ENCODE results near the gene F7. TPM values are rescaled to one million over a fixed set of nuclear protein-coding genes. Genes with fewer than 3 reads are reported as not detected.

The F7 gene
- total and polyA plus RNA-seq, 2 of the 4 experiments (the other 2 are of a cell fraction), result under 0.01 to 0.07 TPM

GRCh38 chr13:113158946-113159345 lies 53.4 kb downstream of the F7 start:
- Histone ChIP-seq H3K27me3 (ENCODE audit: control insufficient read depth, insufficient read depth, low read length) (no peaks in the 10 kb centered on the region), H3K9me1 (ENCODE audit: insufficient read depth, low read length) (peaks cover 5% of the 10 kb centered on the region; the same call in 1 of the 2 replicates), H4K8ac (ENCODE audit: low read depth in 2 of 2, low read length in 2 of 2) (no peak overlapping the region), H3K79me1 (ENCODE audit: low read depth in 1 of 2, low read length in 2 of 2) (no peaks in the 10 kb centered on the region), H2BK120ac (ENCODE audit: low read depth, low read length) (no peak overlapping the region), H3K4me3 (ENCODE audit: insufficient read depth, low read depth, low read length) (no peak overlapping the region), H2BK20ac (ENCODE audit: low read depth, low read length) (no peak overlapping the region), H4K91ac (ENCODE audit: insufficient read depth, low read depth, low read length) (no peak overlapping the region), H3K27ac (ENCODE audit: insufficient read depth, low read length) (no peak overlapping the region), H3K4me1 (ENCODE audit: control insufficient read depth, insufficient read depth, low read length) (peaks cover 4% of the 10 kb centered on the region; the same call in 1 of the 2 replicates), H3K23ac (ENCODE audit: low read depth, low read length) (no peak overlapping the region), H2BK5ac (ENCODE audit: low read depth, low read length, poor library complexity, severe bottlenecking) (no peak overlapping the region), H3K56ac (ENCODE audit: extremely low read depth, insufficient read depth, low read length) (no peak overlapping the region), H3K14ac (replicated peaks; ENCODE audit: low read depth, low read length) (no peak overlapping the region), H4K5ac (ENCODE audit: low read depth, low read length) (no peak overlapping the region), H3K9me3 (ENCODE audit: control insufficient read depth, insufficient read depth, low read length) (no peaks in the 10 kb centered on the region), H4K20me1 (ENCODE audit: insufficient read depth, low read length) (no peaks in the 10 kb centered on the region), H2AK5ac (ENCODE audit: low read depth, low read length) (no peak overlapping the region), H3K36me3 (ENCODE audit: control insufficient read depth, insufficient read depth, low read length) (no peaks in the 10 kb centered on the region), H3K18ac (ENCODE audit: low read depth, low read length) (no peak overlapping the region), H3K4me2 (ENCODE audit: low read depth, low read length) (no peak overlapping the region), H2AFZ (replicated peaks; ENCODE audit: low read length, poor library complexity) (no peak overlapping the region), H2AK9ac (replicated peaks; ENCODE audit: low read depth, low read length, poor library complexity) (no peak overlapping the region), H3K4ac (ENCODE audit: low read depth, low read length) (no peak overlapping the region), H3K9ac (ENCODE audit: low read depth, low read length) (no peak overlapping the region), H2BK15ac (ENCODE audit: low read depth, low read length) (no peak overlapping the region)
- in situ Hi-C loops (cut with MboI; ENCODE audit: low sequenced_read_pairs) (no loop called here), dilution Hi-C loops (cut with HindIII; ENCODE audit: low sequenced_read_pairs, unreplicated experiment) (no loop called here), intact Hi-C loops (cut with micrococcal nuclease) (no loop called here)
- no peak for ATAC-seq (ENCODE audit: low read depth)
- WGBS, 2 experiments (ENCODE audit: extremely low coverage in 2 of 2, insufficient read length in 1 of 2), result no CpG with 5 or more reads among the region's 7 CpGs
- ChIA-PET CTCF (no interaction called here), POLR2A (ENCODE audit: unreplicated experiment) (interaction anchor here (0.6 kb wide), 1 partner anchor 180 kb away, joined by 3 read pairs; no protein-coding TSS in a partner anchor)
- no peak for TF ChIP-seq SMC3 (IDR thresholded peaks at IDR 0.05; ENCODE audit: low read depth, low read length)
- TF ChIP-seq RFX5 (IDR thresholded peaks at IDR 0.05; ENCODE audit: low read depth, low read length), result no peak
- TF ChIP-seq, protein P1, sequence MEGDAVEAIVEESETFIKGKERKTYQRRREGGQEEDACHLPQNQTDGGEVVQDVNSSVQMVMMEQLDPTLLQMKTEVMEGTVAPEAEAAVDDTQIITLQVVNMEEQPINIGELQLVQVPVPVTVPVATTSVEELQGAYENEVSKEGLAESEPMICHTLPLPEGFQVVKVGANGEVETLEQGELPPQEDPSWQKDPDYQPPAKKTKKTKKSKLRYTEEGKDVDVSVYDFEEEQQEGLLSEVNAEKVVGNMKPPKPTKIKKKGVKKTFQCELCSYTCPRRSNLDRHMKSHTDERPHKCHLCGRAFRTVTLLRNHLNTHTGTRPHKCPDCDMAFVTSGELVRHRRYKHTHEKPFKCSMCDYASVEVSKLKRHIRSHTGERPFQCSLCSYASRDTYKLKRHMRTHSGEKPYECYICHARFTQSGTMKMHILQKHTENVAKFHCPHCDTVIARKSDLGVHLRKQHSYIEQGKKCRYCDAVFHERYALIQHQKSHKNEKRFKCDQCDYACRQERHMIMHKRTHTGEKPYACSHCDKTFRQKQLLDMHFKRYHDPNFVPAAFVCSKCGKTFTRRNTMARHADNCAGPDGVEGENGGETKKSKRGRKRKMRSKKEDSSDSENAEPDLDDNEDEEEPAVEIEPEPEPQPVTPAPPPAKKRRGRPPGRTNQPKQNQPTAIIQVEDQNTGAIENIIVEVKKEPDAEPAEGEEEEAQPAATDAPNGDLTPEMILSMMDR (conservative IDR thresholded peaks at IDR 0.05; ENCODE audit: low read depth, low read length), result no peak
- TF ChIP-seq CEBPB (IDR thresholded peaks at IDR 0.05; ENCODE audit: low read depth, low read length), result no peak
- no peak for TF ChIP-seq POLR2A (IDR thresholded peaks at IDR 0.05; ENCODE audit: low read depth, low read length)
- TF ChIP-seq MXI1 (IDR thresholded peaks at IDR 0.05; ENCODE audit: borderline replicate concordance, low read depth, low read length), result no peak
- TF ChIP-seq BHLHE40 (IDR thresholded peaks at IDR 0.05; ENCODE audit: low read depth, low read length), result no peak
- TF ChIP-seq, protein P2, sequence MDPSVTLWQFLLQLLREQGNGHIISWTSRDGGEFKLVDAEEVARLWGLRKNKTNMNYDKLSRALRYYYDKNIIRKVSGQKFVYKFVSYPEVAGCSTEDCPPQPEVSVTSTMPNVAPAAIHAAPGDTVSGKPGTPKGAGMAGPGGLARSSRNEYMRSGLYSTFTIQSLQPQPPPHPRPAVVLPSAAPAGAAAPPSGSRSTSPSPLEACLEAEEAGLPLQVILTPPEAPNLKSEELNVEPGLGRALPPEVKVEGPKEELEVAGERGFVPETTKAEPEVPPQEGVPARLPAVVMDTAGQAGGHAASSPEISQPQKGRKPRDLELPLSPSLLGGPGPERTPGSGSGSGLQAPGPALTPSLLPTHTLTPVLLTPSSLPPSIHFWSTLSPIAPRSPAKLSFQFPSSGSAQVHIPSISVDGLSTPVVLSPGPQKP (IDR thresholded peaks at IDR 0.05; ENCODE audit: borderline replicate concordance, low read depth, low read length), result no peak
- no peak for TF ChIP-seq RCOR1 (IDR thresholded peaks at IDR 0.05; ENCODE audit: insufficient replicate concordance, low read length)
- no peak for TF ChIP-seq MAFK (IDR thresholded peaks at IDR 0.05; ENCODE audit: low read depth, low read length)
- no peak for TF ChIP-seq NFE2L2 (IDR thresholded peaks at IDR 0.05; ENCODE audit: low read depth, low read length)
- TF ChIP-seq MAZ (IDR thresholded peaks at IDR 0.05; ENCODE audit: borderline replicate concordance, low read depth, low read length), result no peak
- TF ChIP-seq USF2 (IDR thresholded peaks at IDR 0.05; ENCODE audit: low read depth, low read length), result no peak
- TF ChIP-seq FOS (IDR thresholded peaks at IDR 0.05; ENCODE audit: low read depth, low read length), result no peak
- no peak for TF ChIP-seq RAD21 (IDR thresholded peaks at IDR 0.05; ENCODE audit: low read length)
- no peak for TF ChIP-seq CHD1 (IDR thresholded peaks at IDR 0.05; ENCODE audit: low read depth, low read length)
- BruUV-seq (replicated peaks), result no TSS peak
- DNase-seq, result no peak
